ENCODE data around the gene IL23A.
A peak's percentile ranks its signal among the peaks of the same experiment; 100 is the strongest.
"Not testable (repeated sequence)": the region's sequence is repeated elsewhere in the genome, so short reads cannot be mapped to it uniquely, and the experiment has no call there.

The IL23A gene

DNA sequence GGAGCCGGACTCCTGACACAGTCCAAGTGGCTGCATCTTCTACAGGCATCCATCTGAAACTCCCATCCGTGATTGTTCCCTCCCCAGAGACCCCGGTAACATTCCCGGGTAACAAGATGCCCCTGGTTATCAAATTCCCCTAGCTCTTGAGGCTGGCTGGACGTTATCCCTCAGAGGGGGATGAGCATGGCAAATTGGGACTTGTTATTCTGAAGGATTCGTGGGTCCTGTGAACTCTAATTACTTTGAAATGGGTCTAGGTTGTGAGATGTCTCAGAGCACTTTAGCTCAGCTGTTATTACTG lies 4.2 kb upstream of the IL23A start:
- Histone ChIP-seq H3K4me1 (ENCODE audit: insufficient read depth, low read length) (peaks cover 27% of the 10 kb centered on the region), H3K9me3 (ENCODE audit: control insufficient read depth, insufficient read depth, low read length) (no peaks in the 10 kb centered on the region), H3K9ac (ENCODE audit: low read depth, low read length) (peak overlapping the region; percentile 84), H3K36me3 (ENCODE audit: insufficient read depth, low read length) (no peaks in the 10 kb centered on the region)

DNA sequence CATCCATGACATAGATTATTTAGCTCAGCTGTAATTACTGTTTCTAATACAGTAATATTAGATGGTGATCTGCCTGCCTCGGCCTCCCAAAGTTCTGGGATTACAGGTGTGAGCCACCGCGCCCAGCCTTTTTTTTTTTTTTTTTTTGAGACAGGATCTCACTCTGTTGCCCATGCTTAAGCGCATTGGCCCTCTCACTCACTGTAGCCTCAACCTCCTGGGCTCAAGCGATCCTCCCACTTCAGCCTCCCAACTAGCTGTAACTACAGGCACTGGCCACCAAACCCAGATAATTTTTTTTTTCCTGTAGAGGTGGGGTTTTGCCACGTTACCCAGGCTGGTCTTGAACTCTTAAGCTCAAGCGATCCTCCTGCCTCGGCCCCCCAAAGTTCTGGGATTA lies 3.2 kb upstream of the IL23A start:
- not testable (repeated sequence) for H3K36me3 ChIP-seq (ENCODE audit: insufficient read depth, low read length); H3K9me3 ChIP-seq (ENCODE audit: control insufficient read depth, insufficient read depth, low read length); H3K9ac ChIP-seq (ENCODE audit: low read depth, low read length)
- H3K4me1 ChIP-seq (ENCODE audit: insufficient read depth, low read length): peaks cover 27% of the 10 kb centered on the region

DNA sequence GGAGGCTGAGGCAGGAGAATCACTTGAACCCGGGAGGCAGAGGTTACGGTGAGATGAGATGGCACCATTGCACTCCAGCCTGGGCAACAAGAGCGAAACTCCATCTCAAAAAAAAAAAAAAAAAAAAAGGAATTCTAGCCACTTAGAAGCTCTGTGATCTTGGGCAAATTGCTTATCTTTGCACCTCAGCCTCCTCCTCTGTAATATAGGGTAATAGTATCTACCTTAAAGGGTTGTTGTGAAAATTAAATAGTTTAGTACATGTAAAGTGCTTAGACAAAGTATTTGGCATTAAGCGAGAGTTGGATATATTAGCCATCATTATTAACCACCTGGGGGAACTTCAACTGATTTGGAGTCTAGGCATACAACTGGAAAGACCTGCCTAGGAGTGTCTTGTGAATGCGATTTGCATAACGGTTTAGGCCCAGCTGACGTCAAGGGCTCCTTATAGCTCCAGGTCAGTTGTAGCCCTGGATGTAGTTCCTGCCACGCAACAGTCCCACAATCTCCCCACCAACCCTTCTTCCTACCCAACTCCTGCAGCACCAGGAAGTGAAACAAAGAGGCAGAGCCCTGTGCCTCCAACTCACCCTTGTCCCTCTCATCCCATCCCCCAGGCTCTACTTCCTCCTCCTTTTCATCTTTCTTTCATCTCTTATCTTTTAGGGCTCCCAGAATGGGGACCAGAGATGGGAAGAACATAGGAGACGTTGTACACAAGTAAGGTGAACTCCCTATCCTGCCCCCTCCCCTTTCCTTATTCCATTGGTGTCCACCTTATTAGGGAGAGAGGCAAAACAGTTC lies 2.1 kb upstream of the IL23A start:
- Histone ChIP-seq H3K9me3 (ENCODE audit: control insufficient read depth, insufficient read depth, low read length) (no peaks in the 10 kb centered on the region), H3K36me3 (ENCODE audit: insufficient read depth, low read length) (no peaks in the 10 kb centered on the region), H3K9ac (ENCODE audit: low read depth, low read length) (no peak overlapping the region), H3K4me1 (ENCODE audit: insufficient read depth, low read length) (peaks cover 27% of the 10 kb centered on the region)

GRCh38 chr12:56337753-56338251 lies 882 bp upstream of the IL23A start:
- Histone ChIP-seq H3K9ac (ENCODE audit: low read depth, low read length) (no peak overlapping the region), H3K4me1 (ENCODE audit: insufficient read depth, low read length) (peaks cover 27% of the 10 kb centered on the region), H3K9me3 (ENCODE audit: control insufficient read depth, insufficient read depth, low read length) (no peaks in the 10 kb centered on the region), H3K36me3 (ENCODE audit: insufficient read depth, low read length) (no peaks in the 10 kb centered on the region)

- no peaks in the 10 kb centered on the region for H3K9me3 ChIP-seq (ENCODE audit: control insufficient read depth, insufficient read depth, low read length)
- peak overlapping the region; percentile 34; the same call in 1 of the 2 replicates for H3K9ac ChIP-seq (ENCODE audit: low read depth, low read length)
- H3K36me3 ChIP-seq (ENCODE audit: insufficient read depth, low read length): peaks cover 3% of the 10 kb centered on the region; the same call in 1 of the 2 replicates
- H3K4me1 ChIP-seq (ENCODE audit: insufficient read depth, low read length): peaks cover 27% of the 10 kb centered on the region
These were observed 406 bp downstream of the IL23A start for GRCh38 chr12:56339158-56339422.

DNA sequence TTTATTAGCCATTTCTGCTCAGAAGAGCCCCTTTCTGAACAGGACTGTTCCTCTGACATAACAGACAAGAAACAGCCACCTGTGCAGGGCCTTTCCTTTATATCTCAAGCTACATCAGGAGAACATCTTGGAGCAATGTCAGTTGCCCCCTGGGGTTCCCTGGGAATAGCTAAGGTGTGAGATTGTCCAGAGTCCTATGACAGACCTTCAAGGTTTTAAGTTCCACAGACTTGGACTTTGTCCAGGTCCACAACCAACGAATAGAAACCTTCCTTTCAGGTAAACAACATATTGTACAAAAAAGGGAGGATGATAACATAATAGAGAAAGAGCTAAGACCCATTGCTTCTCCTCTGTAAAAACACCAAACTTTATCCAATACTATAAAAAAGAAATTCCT lies 2.9 kb downstream of the IL23A start:
- Histone ChIP-seq H3K36me3 (ENCODE audit: insufficient read depth, low read length) (peaks cover 3% of the 10 kb centered on the region; the same call in 1 of the 2 replicates), H3K9me3 (ENCODE audit: control insufficient read depth, insufficient read depth, low read length) (no peaks in the 10 kb centered on the region), H3K9ac (ENCODE audit: low read depth, low read length) (no peak overlapping the region), H3K4me1 (ENCODE audit: insufficient read depth, low read length) (peaks cover 20% of the 10 kb centered on the region)

DNA sequence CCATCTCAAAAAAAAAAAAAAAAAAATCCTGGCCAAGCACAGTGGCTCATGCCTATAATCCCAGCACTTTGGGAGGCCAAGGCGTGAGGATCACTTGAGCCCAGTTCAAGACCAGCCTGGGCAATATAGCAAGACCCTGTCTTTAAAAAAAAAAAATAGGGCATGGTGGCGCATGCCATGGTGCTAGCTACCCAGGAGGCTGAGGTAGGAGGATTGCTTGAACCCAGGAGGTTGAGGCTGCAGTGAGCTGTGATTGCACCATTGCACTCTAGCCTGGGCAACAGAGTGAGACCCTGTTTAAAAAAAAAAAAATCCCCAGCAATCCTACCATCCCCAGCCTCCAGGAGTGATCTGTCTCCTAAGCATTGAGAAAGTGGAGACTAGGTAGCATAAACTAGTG lies 3.6 kb downstream of the IL23A start:
- peaks cover 17% of the 10 kb centered on the region for H3K4me1 ChIP-seq (ENCODE audit: insufficient read depth, low read length)
- not testable (repeated sequence) for H3K9me3 ChIP-seq (ENCODE audit: control insufficient read depth, insufficient read depth, low read length); H3K36me3 ChIP-seq (ENCODE audit: insufficient read depth, low read length); H3K9ac ChIP-seq (ENCODE audit: low read depth, low read length)

GRCh38 chr12:56346675-56347074 lies 8.0 kb downstream of the IL23A start:
- H3K9ac ChIP-seq (ENCODE audit: low read depth, low read length): no peak overlapping the region
- H3K4me1 ChIP-seq (ENCODE audit: insufficient read depth, low read length): no peaks in the 10 kb centered on the region
- no peaks in the 10 kb centered on the region for H3K9me3 ChIP-seq (ENCODE audit: control insufficient read depth, insufficient read depth, low read length)
- peaks cover 16% of the 10 kb centered on the region for H3K36me3 ChIP-seq (ENCODE audit: insufficient read depth, low read length)

GRCh38 chr12:56347255-56347654 lies 8.6 kb downstream of the IL23A start:
- not testable (repeated sequence) for H3K4me1 ChIP-seq (ENCODE audit: insufficient read depth, low read length); H3K9ac ChIP-seq (ENCODE audit: low read depth, low read length); H3K9me3 ChIP-seq (ENCODE audit: control insufficient read depth, insufficient read depth, low read length)
- peaks cover 16% of the 10 kb centered on the region for H3K36me3 ChIP-seq (ENCODE audit: insufficient read depth, low read length)

DNA sequence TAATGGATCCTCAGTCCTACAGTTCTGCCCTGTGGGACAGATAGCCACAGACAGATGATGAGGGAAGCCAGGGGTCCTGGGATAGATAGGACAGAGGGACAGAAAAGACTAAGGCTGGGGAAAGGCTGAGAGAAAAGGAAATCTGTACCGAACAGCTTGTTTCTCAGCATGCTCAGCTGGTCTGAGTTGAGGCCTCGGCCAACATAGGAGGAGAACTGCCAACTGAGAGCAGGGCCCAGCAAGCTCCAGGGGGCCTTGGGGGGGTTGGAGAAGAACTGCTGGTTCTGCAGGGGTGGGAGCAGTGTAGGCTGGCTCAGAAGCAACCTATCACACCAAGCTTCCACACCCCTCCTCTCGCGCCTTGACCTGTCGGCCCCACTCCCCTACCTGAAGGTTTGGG lies 10.1 kb downstream of the IL23A start:
- no peak overlapping the region for H3K9ac ChIP-seq (ENCODE audit: low read depth, low read length)
- peaks cover 13% of the 10 kb centered on the region for H3K36me3 ChIP-seq (ENCODE audit: insufficient read depth, low read length)
- no peaks in the 10 kb centered on the region for H3K9me3 ChIP-seq (ENCODE audit: control insufficient read depth, insufficient read depth, low read length)
- H3K4me1 ChIP-seq (ENCODE audit: insufficient read depth, low read length): no peaks in the 10 kb centered on the region

DNA sequence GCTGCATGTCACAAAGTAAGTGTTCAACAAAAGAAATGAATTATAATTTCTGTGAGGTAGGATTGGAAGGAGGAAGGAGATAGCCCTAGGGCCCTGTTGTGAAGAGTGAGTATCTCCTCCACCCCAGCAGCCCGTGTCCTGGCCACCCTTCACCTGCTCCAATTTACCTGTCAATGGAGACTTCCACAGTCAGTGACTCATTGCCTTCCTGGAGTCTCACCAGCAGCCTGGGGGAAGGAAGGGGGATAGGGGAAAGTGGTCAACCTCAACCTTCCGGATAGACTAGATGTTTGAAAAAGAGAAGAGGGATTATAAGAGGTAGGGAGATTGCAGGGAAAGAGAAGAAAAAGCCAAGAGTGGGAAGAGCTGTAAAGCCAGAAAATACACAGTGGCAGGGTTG lies 12.0 kb downstream of the IL23A start:
- Histone ChIP-seq H3K9me3 (ENCODE audit: control insufficient read depth, insufficient read depth, low read length) (no peaks in the 10 kb centered on the region), H3K36me3 (ENCODE audit: insufficient read depth, low read length) (peaks cover 22% of the 10 kb centered on the region), H3K9ac (ENCODE audit: low read depth, low read length) (no peak overlapping the region), H3K4me1 (ENCODE audit: insufficient read depth, low read length) (no peaks in the 10 kb centered on the region)

GRCh38 chr12:56351325-56351724 lies 12.6 kb downstream of the IL23A start:
- Histone ChIP-seq H3K4me1 (ENCODE audit: insufficient read depth, low read length) (no peaks in the 10 kb centered on the region), H3K9ac (ENCODE audit: low read depth, low read length) (no peak overlapping the region), H3K36me3 (ENCODE audit: insufficient read depth, low read length) (peaks cover 22% of the 10 kb centered on the region), H3K9me3 (ENCODE audit: control insufficient read depth, insufficient read depth, low read length) (no peaks in the 10 kb centered on the region)

DNA sequence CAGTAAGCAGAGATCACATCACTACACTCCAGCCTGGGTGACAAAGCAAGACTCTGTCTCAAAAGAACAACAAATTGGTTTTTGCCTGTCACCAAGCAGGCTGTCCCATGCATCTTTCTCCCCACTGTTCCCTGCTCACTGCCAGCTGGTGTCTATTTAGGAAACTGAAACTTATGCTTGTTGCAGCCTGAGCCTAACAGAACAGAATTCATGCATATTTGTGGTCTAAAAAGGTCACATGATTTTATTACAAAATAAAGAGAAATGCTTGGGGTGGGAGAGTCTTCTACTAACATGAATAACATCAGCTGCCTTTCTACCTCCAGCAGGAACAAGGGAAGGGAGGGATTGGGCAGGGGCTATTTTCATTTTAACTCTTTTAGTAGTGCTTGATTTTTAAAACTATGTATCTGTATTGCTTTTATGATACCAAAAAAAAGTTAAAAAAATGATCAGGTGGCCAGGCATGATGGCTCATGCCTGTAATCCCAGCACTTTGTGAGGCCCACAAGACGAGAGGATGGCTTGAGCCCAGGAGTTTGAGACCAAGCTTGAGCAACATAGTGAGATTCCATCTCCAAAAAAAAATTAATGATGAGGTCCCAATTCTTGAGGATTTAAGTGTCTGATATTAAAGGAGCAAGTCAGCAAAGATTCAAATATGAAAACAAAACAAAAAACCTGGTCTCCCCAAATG lies 20.3 kb downstream of the IL23A start:
- H3K9ac ChIP-seq (ENCODE audit: low read depth, low read length): peak overlapping the region; percentile 91; the same call in 1 of the 2 replicates
- H3K9me3 ChIP-seq (ENCODE audit: control insufficient read depth, insufficient read depth, low read length): no peaks in the 10 kb centered on the region
- H3K4me1 ChIP-seq (ENCODE audit: insufficient read depth, low read length): no peaks in the 10 kb centered on the region
- H3K36me3 ChIP-seq (ENCODE audit: insufficient read depth, low read length): peaks cover 12% of the 10 kb centered on the region

DNA sequence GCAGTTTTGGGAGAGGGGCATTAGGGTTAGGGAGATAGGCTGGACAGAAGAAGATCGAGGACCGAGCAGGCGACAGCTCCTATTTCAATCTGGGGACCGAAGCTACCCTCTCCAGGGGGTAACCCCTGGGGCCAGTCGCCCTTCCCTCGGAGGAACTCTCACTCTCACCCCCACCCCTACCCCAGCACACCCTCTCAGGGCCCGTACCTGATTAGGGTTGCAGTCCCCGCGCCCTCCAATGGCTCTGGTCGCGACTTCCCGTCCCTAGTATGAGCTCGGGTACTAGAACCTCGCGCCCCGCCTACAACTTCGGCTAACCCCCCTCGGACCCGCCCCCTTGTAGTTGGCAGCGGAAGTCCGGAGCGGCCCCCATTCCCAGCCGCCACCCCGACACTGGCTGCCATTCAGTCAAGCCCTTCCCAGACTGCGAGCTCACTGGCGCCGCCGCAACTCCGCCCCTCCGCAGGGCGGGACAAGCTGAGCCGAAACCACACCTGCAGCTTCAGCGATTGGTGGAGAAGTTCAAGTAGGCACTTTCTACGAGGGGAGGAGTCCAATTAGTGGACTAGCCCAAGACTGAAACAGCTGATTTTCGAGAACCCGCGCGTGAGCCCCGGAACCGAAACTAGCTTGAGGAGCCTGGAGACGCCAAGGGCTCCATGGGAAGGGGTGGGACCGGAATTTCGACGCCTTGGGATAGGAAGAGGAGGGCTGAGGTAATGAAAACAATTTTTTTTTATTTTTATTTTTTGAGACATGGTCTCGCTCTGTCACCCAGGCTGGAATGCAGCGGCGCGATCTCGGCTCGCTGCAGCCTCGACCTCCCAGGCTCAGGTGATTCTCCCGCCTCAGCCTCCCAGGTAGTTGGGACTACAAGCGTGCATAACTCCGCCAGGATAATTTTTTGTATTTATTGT lies 21.4 kb downstream of the IL23A start, which contains the start of gene STAT2:
STAT2 (minus strand) TSS at position 257 of the 917 bp plus-strand sequence. CDS start 3,536 bp downstream, outside the sequence.
- H3K4me1 ChIP-seq (ENCODE audit: insufficient read depth, low read length): no peaks in the 10 kb centered on the region
- H3K9me3 ChIP-seq (ENCODE audit: control insufficient read depth, insufficient read depth, low read length): no peaks in the 10 kb centered on the region
- H3K36me3 ChIP-seq (ENCODE audit: insufficient read depth, low read length): peaks cover 9% of the 10 kb centered on the region
- H3K9ac ChIP-seq (ENCODE audit: low read depth, low read length): peak within 1 kb of the TSS; percentile 91

All from ES-I3 (cell line).